ENCODE data around the gene ABHD12B. TPM values are rescaled to one million over a fixed set of nuclear protein-coding genes. Genes with fewer than 3 reads are reported as not detected.
"Not testable (repeated sequence)": the region's sequence is repeated elsewhere in the genome, so short reads cannot be mapped to it uniquely, and the experiment has no call there.

ABHD12B gene
- total RNA-seq, 1 experiment from 2014 or later = 51.0 TPM

GRCh38 chr14:50917449-50917848, 45.6 kb downstream of the ABHD12B start:
- Histone ChIP-seq H3K23ac (ENCODE audit: insufficient read length, low read depth, low read length) (no peak overlapping the region), H2BK15ac (ENCODE audit: low read depth, low read length) (no peak overlapping the region), H3K79me1 (ENCODE audit: insufficient read depth, low read depth, low read length, poor library complexity, severe bottlenecking) (no peaks in the 10 kb centered on the region), H3K9ac (ENCODE audit: extremely low read depth, insufficient read length, low read length) (no peak overlapping the region), H2AK5ac (ENCODE audit: insufficient read length, low read length) (no peak overlapping the region), H2BK12ac (ENCODE audit: insufficient read length, low read depth, low read length) (no peak overlapping the region), H2BK120ac (ENCODE audit: low read depth, low read length, poor library complexity, severe bottlenecking) (no peak overlapping the region), H3K56ac (ENCODE audit: insufficient read length, low read depth, low read length) (no peak overlapping the region), H2BK20ac (ENCODE audit: low read depth, low read length, poor library complexity, severe bottlenecking) (no peak overlapping the region), H3K4ac (ENCODE audit: low read depth, low read length) (no peak overlapping the region), H3K9me3 (ENCODE audit: control insufficient read depth, low read depth, low read length) (no peaks in the 10 kb centered on the region), H2AFZ (ENCODE audit: low read length) (no peak overlapping the region), H2BK5ac (ENCODE audit: insufficient read length, low read length) (no peak overlapping the region), H3K4me1 (ENCODE audit: insufficient read depth, low read length) (no peaks in the 10 kb centered on the region), H3K14ac (ENCODE audit: insufficient read depth, low read length) (no peak overlapping the region; the same call in 1 of the 2 replicates), H4K20me1 (ENCODE audit: control insufficient read depth, insufficient read depth, insufficient read length) (no peaks in the 10 kb centered on the region), H4K5ac (ENCODE audit: insufficient read length, low read depth, low read length) (no peak overlapping the region), H3K18ac (ENCODE audit: insufficient read length, low read depth, low read length) (no peak overlapping the region), H3K27ac (ENCODE audit: insufficient read length, low read depth, low read length) (no peak overlapping the region), H3K23me2 (ENCODE audit: insufficient read length, low read depth, low read length, poor library complexity, severe bottlenecking) (no peaks in the 10 kb centered on the region), H4K91ac (ENCODE audit: insufficient read length, low read depth, low read length) (no peak overlapping the region), H3K27me3 (ENCODE audit: insufficient read depth, low read length) (no peaks in the 10 kb centered on the region), H3K4me2 (ENCODE audit: insufficient read depth, insufficient read length, low read length) (no peak overlapping the region), H4K8ac (replicated peaks; ENCODE audit: insufficient read length, low read depth, low read length) (no peak overlapping the region), H3T11ph (ENCODE audit: low read length) (no peak overlapping the region), H3K79me2 (ENCODE audit: insufficient read depth, low read length) (no peaks in the 10 kb centered on the region)
- DNase-seq = no peak
- TF ChIP-seq CTCF (conservative IDR thresholded peaks at IDR 0.05) = no peak
- no CpG with 5 or more reads among the region's 6 CpGs for WGBS (ENCODE audit: extremely low coverage, insufficient read length, low lambda C conversion rate)
- H3K27ac Mint-ChIP-seq = no peak overlapping the region
- no peaks in the 10 kb centered on the region for H3K27me3 Mint-ChIP-seq (ENCODE audit: low read depth)
- peaks cover 9 to 10% of the 10 kb centered on the region in 2 experiments for H3K4me1 Mint-ChIP-seq
- H3K9me3 Mint-ChIP-seq = no peaks in the 10 kb centered on the region
- peaks cover 14 to 57% (median 22%) of the 10 kb centered on the region in 3 experiments; a peak in 6 of 7 replicates for H3K36me3 Mint-ChIP-seq (ENCODE audit: insufficient read depth in 1 of 3, low read depth in 3 of 3)
- no peak overlapping the region for H3K4me3 Mint-ChIP-seq

GRCh38 chr14:50919524-50919923, 47.7 kb downstream of the ABHD12B start:
- not testable (repeated sequence) for H3T11ph ChIP-seq (ENCODE audit: low read length); H3K4me1 Mint-ChIP-seq; H3K23ac ChIP-seq (ENCODE audit: insufficient read length, low read depth, low read length); H2BK15ac ChIP-seq (ENCODE audit: low read depth, low read length); H3K27me3 Mint-ChIP-seq (ENCODE audit: low read depth); H3K4ac ChIP-seq (ENCODE audit: low read depth, low read length); H2BK12ac ChIP-seq (ENCODE audit: insufficient read length, low read depth, low read length); H2BK120ac ChIP-seq (ENCODE audit: low read depth, low read length, poor library complexity, severe bottlenecking); H4K20me1 ChIP-seq (ENCODE audit: control insufficient read depth, insufficient read depth, insufficient read length); H3K79me2 ChIP-seq (ENCODE audit: insufficient read depth, low read length); H2AFZ ChIP-seq (ENCODE audit: low read length); H4K8ac ChIP-seq (replicated peaks; ENCODE audit: insufficient read length, low read depth, low read length); H3K23me2 ChIP-seq (ENCODE audit: insufficient read length, low read depth, low read length, poor library complexity, severe bottlenecking); H3K27ac Mint-ChIP-seq; H3K27me3 ChIP-seq (ENCODE audit: insufficient read depth, low read length); H3K9me3 ChIP-seq (ENCODE audit: control insufficient read depth, low read depth, low read length); H3K56ac ChIP-seq (ENCODE audit: insufficient read length, low read depth, low read length); DNase-seq; H4K91ac ChIP-seq (ENCODE audit: insufficient read length, low read depth, low read length); H3K4me2 ChIP-seq (ENCODE audit: insufficient read depth, insufficient read length, low read length); H2AK5ac ChIP-seq (ENCODE audit: insufficient read length, low read length); H3K27ac ChIP-seq (ENCODE audit: insufficient read length, low read depth, low read length); H3K18ac ChIP-seq (ENCODE audit: insufficient read length, low read depth, low read length); H2BK20ac ChIP-seq (ENCODE audit: low read depth, low read length, poor library complexity, severe bottlenecking); H3K79me1 ChIP-seq (ENCODE audit: insufficient read depth, low read depth, low read length, poor library complexity, severe bottlenecking); H3K9ac ChIP-seq (ENCODE audit: extremely low read depth, insufficient read length, low read length); H3K14ac ChIP-seq (ENCODE audit: insufficient read depth, low read length); H3K4me1 ChIP-seq (ENCODE audit: insufficient read depth, low read length); H4K5ac ChIP-seq (ENCODE audit: insufficient read length, low read depth, low read length); H3K4me3 Mint-ChIP-seq; H2BK5ac ChIP-seq (ENCODE audit: insufficient read length, low read length); H3K9me3 Mint-ChIP-seq
- H3K36me3 Mint-ChIP-seq (ENCODE audit: insufficient read depth in 1 of 3, low read depth in 3 of 3) = peaks cover 15 to 54% (median 20%) of the 10 kb centered on the region in 3 experiments; a peak in 5 of 7 replicates
- no CpG with 5 or more reads among the region's 5 CpGs for WGBS (ENCODE audit: extremely low coverage, insufficient read length, low lambda C conversion rate)

All from H9 (cell line).